MG63 (cell line): ENCODE measurements around the gene CSTF3. TPM values are rescaled to one million over a fixed set of nuclear protein-coding genes. Genes with fewer than 3 reads are reported as not detected.

Experiments used
- DNase-seq: peaks from one replicate; pipeline ENCODE4 v3.0.0-alpha.2; 2020
- H3K27me3 ChIP-seq: fragments of 250-450 bp; sonication (Bioruptor Pico); 2 replicates; pipeline ENCODE4 v1.5.1; 2020; ENCODE audit warnings: mild to moderate bottlenecking, moderate library complexity
- H3K36me3 ChIP-seq: fragments of 250-450 bp; sonication (Bioruptor Pico); 2 replicates; pipeline ENCODE4 v1.5.1; 2020; ENCODE audit warnings: mild to moderate bottlenecking, moderate library complexity
- H3K4me3 ChIP-seq: fragments of 250-450 bp; sonication (Bioruptor Pico); 2 replicates; pipeline ENCODE4 v1.5.1; 2020; ENCODE audit warnings: mild to moderate bottlenecking, moderate library complexity
- H3K9me3 ChIP-seq: fragments of 250-450 bp; sonication (Bioruptor Pico); 2 replicates; pipeline ENCODE4 v1.5.1; 2020; ENCODE audit warnings: mild to moderate bottlenecking, moderate library complexity
- total RNA-seq: library from RNA; depleted of rRNA; stranded (reverse); fragments of >200 nt; shearing (Covaris generic); gene quantifications from 2 replicates; pipeline ENCODE4 v1.2.3, GENCODE V29; 2014; ENCODE audit warnings: low replicate concordance; rRNA removed

The CSTF3 gene
- total RNA-seq, 1 experiment from 2014 or later: 13.3 TPM

DNA sequence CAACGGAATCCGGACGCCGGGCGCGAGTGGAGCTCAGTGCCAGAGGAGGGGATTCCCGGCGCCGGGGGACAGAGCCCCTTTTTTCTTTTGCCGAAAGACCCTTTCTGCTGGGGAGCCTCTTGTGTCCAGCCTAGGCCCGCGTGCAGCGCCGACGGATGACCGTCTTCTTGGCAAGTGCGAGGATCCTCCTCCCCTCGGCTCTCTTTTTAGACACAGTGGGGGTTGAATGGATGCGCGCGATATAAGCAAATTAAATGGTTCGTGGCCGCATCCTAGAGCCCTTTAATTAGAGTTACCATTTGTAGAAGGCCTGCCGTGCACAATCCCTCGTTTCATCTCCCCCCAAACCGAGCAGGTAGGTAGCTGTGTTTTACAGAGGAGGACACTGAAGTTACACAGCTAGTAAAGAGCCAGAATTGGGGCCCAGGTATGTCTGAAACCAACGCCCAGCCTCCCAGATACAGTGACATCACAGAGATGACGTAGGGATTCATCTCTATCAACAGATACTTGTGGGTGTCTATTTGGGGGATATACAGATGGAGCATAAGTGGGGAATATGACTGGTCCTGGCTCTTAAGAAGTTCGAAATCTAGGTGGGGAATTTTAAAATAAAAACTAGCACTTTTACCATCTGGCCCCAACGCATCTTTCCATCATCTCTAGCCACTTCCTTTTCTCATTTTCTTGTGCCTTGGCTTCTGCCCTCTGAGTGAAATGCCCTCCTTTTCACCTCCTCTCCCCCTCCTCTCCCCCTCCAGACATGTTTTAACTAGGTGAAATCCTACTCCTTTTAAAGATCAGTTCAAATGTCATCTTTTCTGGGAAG is 121.0 kb downstream of the CSTF3 start:
- no peak for DNase-seq
- H3K36me3 ChIP-seq: peaks cover 3% of the 10 kb centered on the region
- no peaks in the 10 kb centered on the region for H3K9me3 ChIP-seq
- H3K27me3 ChIP-seq: no peaks in the 10 kb centered on the region
- peak overlapping the region; percentile 88 for H3K4me3 ChIP-seq

DNA sequence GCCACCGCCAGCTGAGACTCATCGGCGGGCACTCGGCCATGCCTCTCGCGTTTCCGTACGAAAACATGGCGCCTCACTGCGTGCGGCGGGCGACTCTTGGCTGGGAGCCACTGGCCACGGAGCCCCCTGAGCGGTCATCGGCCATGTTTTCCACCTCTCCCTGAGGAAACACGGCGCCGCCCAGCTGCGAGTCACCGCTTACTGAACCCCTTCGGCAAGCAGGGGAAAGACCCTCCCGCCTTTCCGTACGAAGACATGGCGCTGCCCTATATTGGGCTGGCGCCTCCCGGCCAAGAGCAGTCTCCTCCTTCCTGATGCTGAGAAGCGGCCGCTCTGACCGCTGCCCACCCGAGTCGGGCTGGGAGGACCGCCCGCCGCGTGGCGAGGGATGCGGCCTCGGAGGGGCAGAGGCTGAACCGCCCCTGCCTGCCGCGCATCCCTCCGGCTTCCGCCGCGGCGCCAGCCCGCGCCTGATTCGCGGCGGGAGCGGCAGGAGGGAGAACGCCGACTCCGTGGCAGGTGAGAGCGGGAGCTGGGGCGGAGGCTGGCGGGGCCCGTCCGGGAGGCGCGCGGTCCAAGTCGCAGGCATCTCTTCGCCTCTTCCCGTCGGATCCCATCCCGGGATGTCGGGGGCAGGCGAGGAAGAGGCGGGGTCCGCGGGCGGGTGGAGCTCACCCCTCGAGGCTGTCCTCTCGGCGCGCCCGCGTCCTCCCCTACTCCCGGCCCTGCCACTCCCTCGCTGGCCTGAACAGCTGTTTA is 121.8 kb downstream of the CSTF3 start, which contains the start of gene TCP11L1:
TCP11L1 (plus strand) TSS at position 299 of the 759 bp plus-strand sequence. CDS start 4,202 bp downstream, outside the sequence.
- no peaks in the 10 kb centered on the region for H3K9me3 ChIP-seq
- H3K36me3 ChIP-seq: peaks cover under 1% of the 10 kb centered on the region; the same call in 1 of the 2 replicates
- no peaks in the 10 kb centered on the region for H3K27me3 ChIP-seq
- DNase-seq: peak; percentile 88
- H3K4me3 ChIP-seq: peak within 1 kb of the TSS; percentile 88

GRCh38 chr11:33035011-33035410 is 126.3 kb downstream of the CSTF3 start:
- DNase-seq: no peak
- Histone ChIP-seq H3K9me3 (no peaks in the 10 kb centered on the region), H3K27me3 (no peaks in the 10 kb centered on the region), H3K4me3 (no peak overlapping the region), H3K36me3 (no peaks in the 10 kb centered on the region)

Other genes starting within 250 kb of the CSTF3 start
- 4.8 and 6.2 TPM in 2 replicates for gene DEPDC7, start 145.6 kb downstream of the CSTF3 start, total RNA-seq
- 4.4 and 8.4 TPM in 2 replicates for gene TCP11L1, start 121.9 kb downstream of the CSTF3 start, total RNA-seq
- gene HIPK3, start 95.9 kb upstream of the CSTF3 start, total RNA-seq: 36.4 and 47.7 TPM in 2 replicates
- 0.16 and 0.42 TPM in 2 replicates for gene KIAA1549L, start 214.6 kb upstream of the CSTF3 start, total RNA-seq